Natural killer cell (primary cell): ENCODE results near the gene SEMA3C. TPM values are rescaled to one million over a fixed set of nuclear protein-coding genes. Genes with fewer than 3 reads are reported as not detected.

ENCODE experiments used
- ATAC-seq, 3 donors: fragments of 150-1000 bp in 2 of 3; fragments of 200-7000 bp in 1 of 3; cut with Tn5 transposase; 1 replicate in 1 of 3; 2 replicates in 2 of 3; pipeline ENCODE4 v1.10.0; 2021; ENCODE audit warnings: mild to moderate bottlenecking in 2 of 3, moderate library complexity in 2 of 3
- DNase-seq, 2 donors: peaks; one replicate each; pipeline versions ENCODE4 v3.0.0 to v3.0.0-alpha.2; 2013 to 2021; ENCODE audit warnings: mixed read lengths in 1 of 2
- H3K27ac ChIP-seq: one replicate; pipeline ENCODE4 v1.5.1; 2013; ENCODE audit warnings: mild to moderate bottlenecking, low read length
- H3K27me3 ChIP-seq: one replicate; pipeline ENCODE4 v1.6.1; 2013; ENCODE audit warnings: low read length; ENCODE audit not compliant: control insufficient read depth, insufficient read depth
- H3K36me3 ChIP-seq: one replicate; pipeline ENCODE4 v1.6.1; 2013; ENCODE audit warnings: low read length; ENCODE audit not compliant: control insufficient read depth, insufficient read depth
- H3K4me1 ChIP-seq: one replicate; pipeline ENCODE4 v1.6.1; 2013; ENCODE audit warnings: low read length; ENCODE audit not compliant: control insufficient read depth, insufficient read depth
- H3K4me3 ChIP-seq: one replicate; pipeline ENCODE4 v1.5.1; 2013; ENCODE audit warnings: low read length
- H3K9me3 ChIP-seq: one replicate; pipeline ENCODE4 v1.6.1; 2013; ENCODE audit warnings: low read length; ENCODE audit not compliant: control insufficient read depth, insufficient read depth
- H3K27ac Mint-ChIP-seq, 2 donors: one replicate each; pipeline ENCODE4 v1.8.0; 2022; ENCODE audit warnings: mild to moderate bottlenecking in 2 of 2, mixed read lengths in 2 of 2, moderate library complexity in 1 of 2
- H3K27me3 Mint-ChIP-seq, 2 donors: one replicate each; pipeline ENCODE4 v1.8.0; 2022; ENCODE audit warnings: low read depth in 2 of 2, mixed read lengths in 2 of 2
- H3K36me3 Mint-ChIP-seq: one replicate; pipeline ENCODE4 v1.8.0; 2022; ENCODE audit warnings: mixed read lengths
- H3K4me1 Mint-ChIP-seq, 2 donors: one replicate each; pipeline ENCODE4 v1.8.0; 2022; ENCODE audit warnings: mixed read lengths in 2 of 2
- H3K4me3 Mint-ChIP-seq: one replicate; pipeline ENCODE4 v1.8.0; 2022; ENCODE audit warnings: mild to moderate bottlenecking, moderate library complexity, mixed read lengths
- H3K9me3 Mint-ChIP-seq, 2 donors: one replicate each; pipeline ENCODE4 v1.8.0; 2022; ENCODE audit warnings: mixed read lengths in 2 of 2
- WGBS: methylation state at CpG from one replicate; pipeline ENCODE4 v1.1.7; 2013; ENCODE audit warnings: missing lambda C conversion rate; ENCODE audit not compliant: insufficient coverage; 5-methylcytosine and 5-hydroxymethylcytosine counted together
- intact Hi-C: fragments of 100-400 bp; cut with micrococcal nuclease; formaldehyde crosslinking; loops from one replicate; pipeline ENCODE4 v1.14.2; 2022
- total RNA-seq, 4 donors: library from RNA; stranded (reverse); fragments of 120-200 nt in 1 of 4; gene quantifications; one replicate each; pipeline versions ENCODE4 v1.2.3 to v1.2.4, GENCODE V29; 2013 to 2022
- TF ChIP-seq, protein P1 (sequence below): fragments of 200-600 bp; IDR thresholded peaks from one replicate; pipeline ENCODE4 v1.8.0; 2022; ENCODE audit warnings: antibody characterized with exemption

The SEMA3C gene
- total RNA-seq, 3 donors from 2014 or later (not counting 1 experiment from before 2014, with no cell fraction given), result 0.41 to 12.2 (median 0.94) TPM

DNA sequence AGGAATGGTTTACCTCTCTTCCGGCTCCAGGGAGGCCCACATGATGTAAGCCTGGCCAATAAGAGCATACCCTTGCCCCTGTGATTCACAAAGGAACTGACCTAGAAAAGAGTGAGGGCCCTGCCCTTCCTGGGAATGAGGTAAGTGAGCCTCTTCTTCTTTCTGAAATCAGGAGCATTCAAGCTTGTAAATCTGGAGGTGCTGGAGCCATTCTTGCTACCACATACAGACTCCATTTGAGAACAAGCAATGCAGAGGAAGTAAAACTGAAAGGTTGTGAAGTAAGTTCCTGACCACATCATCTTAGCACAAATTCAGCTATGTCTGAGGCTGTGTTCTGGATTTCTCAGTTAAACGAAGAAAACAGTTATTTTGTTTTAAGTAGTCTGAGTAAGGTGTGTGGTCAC is 148.2 kb downstream of the SEMA3C start:
- 43% methylated on average over 2 of the region's 2 CpGs for WGBS
- peak in 1 of 3 donors; percentile 66 for ATAC-seq
- no peak overlapping the region for H3K4me3 ChIP-seq
- H3K27me3 ChIP-seq, result no peaks in the 10 kb centered on the region
- H3K27ac ChIP-seq, result no peak overlapping the region
- Mint-ChIP-seq H3K36me3 (no peaks in the 10 kb centered on the region), H3K4me1 (peaks cover 16 to 24% of the 10 kb centered on the region in 2 donors), H3K4me3 (peak overlapping the region; percentile 61), H3K27ac (peak overlapping the region; percentile 21 to 27), H3K9me3 (peaks cover 3% of the 10 kb centered on the region in 2 donors), H3K27me3 (no peaks in the 10 kb centered on the region)
- H3K36me3 ChIP-seq, result no peaks in the 10 kb centered on the region
- no peak for DNase-seq
- peaks cover 3% of the 10 kb centered on the region for H3K4me1 ChIP-seq
- intact Hi-C loops, result no loop called here
- TF ChIP-seq, protein P1, sequence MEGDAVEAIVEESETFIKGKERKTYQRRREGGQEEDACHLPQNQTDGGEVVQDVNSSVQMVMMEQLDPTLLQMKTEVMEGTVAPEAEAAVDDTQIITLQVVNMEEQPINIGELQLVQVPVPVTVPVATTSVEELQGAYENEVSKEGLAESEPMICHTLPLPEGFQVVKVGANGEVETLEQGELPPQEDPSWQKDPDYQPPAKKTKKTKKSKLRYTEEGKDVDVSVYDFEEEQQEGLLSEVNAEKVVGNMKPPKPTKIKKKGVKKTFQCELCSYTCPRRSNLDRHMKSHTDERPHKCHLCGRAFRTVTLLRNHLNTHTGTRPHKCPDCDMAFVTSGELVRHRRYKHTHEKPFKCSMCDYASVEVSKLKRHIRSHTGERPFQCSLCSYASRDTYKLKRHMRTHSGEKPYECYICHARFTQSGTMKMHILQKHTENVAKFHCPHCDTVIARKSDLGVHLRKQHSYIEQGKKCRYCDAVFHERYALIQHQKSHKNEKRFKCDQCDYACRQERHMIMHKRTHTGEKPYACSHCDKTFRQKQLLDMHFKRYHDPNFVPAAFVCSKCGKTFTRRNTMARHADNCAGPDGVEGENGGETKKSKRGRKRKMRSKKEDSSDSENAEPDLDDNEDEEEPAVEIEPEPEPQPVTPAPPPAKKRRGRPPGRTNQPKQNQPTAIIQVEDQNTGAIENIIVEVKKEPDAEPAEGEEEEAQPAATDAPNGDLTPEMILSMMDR, result no peak
- H3K9me3 ChIP-seq, result no peaks in the 10 kb centered on the region

DNA sequence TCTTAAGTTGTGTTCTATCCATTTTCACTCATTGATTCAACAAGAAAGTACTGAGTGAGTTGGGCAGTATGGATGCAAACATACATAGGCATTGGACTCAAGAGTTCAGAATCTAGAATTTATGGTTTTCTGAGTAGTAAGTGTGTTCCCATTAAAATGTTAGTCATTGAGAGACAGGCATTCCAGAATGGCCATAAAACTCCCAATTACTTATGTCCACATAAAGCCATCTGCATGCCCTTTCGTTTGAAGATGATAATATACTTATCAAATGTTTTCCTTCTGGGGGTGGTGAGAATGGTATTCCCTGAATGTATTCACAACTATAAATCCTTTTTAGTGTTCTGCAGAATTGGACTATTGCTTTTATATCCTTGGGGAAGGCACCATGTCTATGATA is 148.8 kb downstream of the SEMA3C start:
- peaks cover 3% of the 10 kb centered on the region in 2 donors for H3K9me3 Mint-ChIP-seq
- no peak overlapping the region for H3K4me3 Mint-ChIP-seq
- intact Hi-C loops, result no loop called here
- ATAC-seq (no peak), DNase-seq (no peak)
- no peak overlapping the region for H3K4me3 ChIP-seq
- no CpG with 5 or more reads among the region's 1 CpG for WGBS
- H3K27me3 Mint-ChIP-seq, result no peaks in the 10 kb centered on the region
- H3K27ac ChIP-seq, result no peak overlapping the region
- H3K4me1 ChIP-seq, result peaks cover 3% of the 10 kb centered on the region
- no peaks in the 10 kb centered on the region for H3K9me3 ChIP-seq
- no peaks in the 10 kb centered on the region for H3K27me3 ChIP-seq
- TF ChIP-seq, protein P1, result no peak
- peaks cover 16 to 24% of the 10 kb centered on the region in 2 donors for H3K4me1 Mint-ChIP-seq
- H3K27ac Mint-ChIP-seq, result peak overlapping the region; percentile 21 to 27
- no peaks in the 10 kb centered on the region for H3K36me3 Mint-ChIP-seq
- H3K36me3 ChIP-seq, result no peaks in the 10 kb centered on the region

DNA sequence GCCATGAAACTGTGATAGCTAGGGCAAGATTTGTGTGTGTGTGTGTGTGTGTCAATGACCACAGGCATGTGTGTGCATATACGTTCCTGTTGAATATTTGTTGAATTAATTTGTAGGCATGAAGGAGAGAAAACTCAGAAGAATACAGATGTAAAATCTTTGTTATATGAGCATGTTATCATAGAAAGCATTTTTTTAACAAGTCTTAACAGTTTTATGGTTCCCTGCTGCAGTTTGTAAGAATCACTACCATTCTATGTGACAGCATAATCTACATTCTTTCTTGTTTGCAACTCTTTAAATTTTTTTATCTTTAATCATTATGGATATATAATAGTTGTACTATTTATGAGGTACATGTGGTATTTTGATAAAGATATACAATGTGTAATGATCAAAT is 150.1 kb downstream of the SEMA3C start:
- WGBS, result 88% methylated on average over 1 of the region's 1 CpG
- H3K27ac Mint-ChIP-seq, result no peak overlapping the region
- intact Hi-C loops, result no loop called here
- TF ChIP-seq, protein P1, result no peak
- Histone ChIP-seq H3K27me3 (no peaks in the 10 kb centered on the region), H3K9me3 (no peaks in the 10 kb centered on the region), H3K36me3 (no peaks in the 10 kb centered on the region), H3K4me1 (peaks cover 3% of the 10 kb centered on the region), H3K27ac (no peak overlapping the region), H3K4me3 (no peak overlapping the region)
- H3K36me3 Mint-ChIP-seq, result no peaks in the 10 kb centered on the region
- DNase-seq (no peak), ATAC-seq (no peak)
- no peak overlapping the region for H3K4me3 Mint-ChIP-seq
- no peaks in the 10 kb centered on the region for H3K27me3 Mint-ChIP-seq
- H3K9me3 Mint-ChIP-seq, result peaks cover 3% of the 10 kb centered on the region in 2 donors
- peaks cover 16 to 24% of the 10 kb centered on the region in 2 donors for H3K4me1 Mint-ChIP-seq

DNA sequence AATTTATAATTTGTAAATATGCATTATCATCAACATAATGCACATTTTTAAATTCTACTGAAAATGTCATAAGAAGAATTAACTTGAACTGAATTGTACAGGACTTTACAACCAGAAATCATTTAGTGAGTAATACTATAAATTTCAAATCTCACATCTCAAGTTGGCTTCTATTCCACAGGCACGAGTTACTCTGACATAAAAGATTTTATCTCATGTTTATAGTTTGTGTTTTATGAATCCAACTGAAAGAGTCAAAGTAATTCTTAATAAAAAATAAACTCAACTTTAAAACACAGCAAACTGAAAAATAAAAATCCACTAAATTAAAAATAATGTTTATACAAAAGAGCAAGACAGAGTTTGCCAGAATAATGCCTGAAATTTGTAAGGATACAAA is 151.2 kb downstream of the SEMA3C start:
- no peaks in the 10 kb centered on the region for H3K36me3 ChIP-seq
- Mint-ChIP-seq H3K27me3 (no peaks in the 10 kb centered on the region), H3K9me3 (peaks cover 0 to 3% of the 10 kb centered on the region in 2 donors), H3K4me3 (no peak overlapping the region), H3K36me3 (no peaks in the 10 kb centered on the region), H3K4me1 (peaks cover 16 to 19% of the 10 kb centered on the region in 2 donors), H3K27ac (no peak overlapping the region)
- intact Hi-C loops, result no loop called here
- WGBS, result no CpG with 5 or more reads among the region's 1 CpG
- H3K9me3 ChIP-seq, result no peaks in the 10 kb centered on the region
- no peaks in the 10 kb centered on the region for H3K27me3 ChIP-seq
- peaks cover 3% of the 10 kb centered on the region for H3K4me1 ChIP-seq
- TF ChIP-seq, protein P1, result no peak
- ATAC-seq, result no peak
- DNase-seq, result no peak
- H3K27ac ChIP-seq, result no peak overlapping the region
- H3K4me3 ChIP-seq, result no peak overlapping the region
